Measurements from ENCODE around the gene SNX13.

GRCh38 chr7:17903337-17903736, 37.0 kb downstream of the SNX13 start:
- no peak for TF ChIP-seq EZH2 (IDR thresholded peaks at IDR 0.05)
- TF ChIP-seq POLR2AphosphoS5 (IDR thresholded peaks at IDR 0.05; ENCODE audit: borderline replicate concordance, low read depth, low read length): no peak
